Measurements from ENCODE around the gene NAV3.

NAV3 gene

DNA sequence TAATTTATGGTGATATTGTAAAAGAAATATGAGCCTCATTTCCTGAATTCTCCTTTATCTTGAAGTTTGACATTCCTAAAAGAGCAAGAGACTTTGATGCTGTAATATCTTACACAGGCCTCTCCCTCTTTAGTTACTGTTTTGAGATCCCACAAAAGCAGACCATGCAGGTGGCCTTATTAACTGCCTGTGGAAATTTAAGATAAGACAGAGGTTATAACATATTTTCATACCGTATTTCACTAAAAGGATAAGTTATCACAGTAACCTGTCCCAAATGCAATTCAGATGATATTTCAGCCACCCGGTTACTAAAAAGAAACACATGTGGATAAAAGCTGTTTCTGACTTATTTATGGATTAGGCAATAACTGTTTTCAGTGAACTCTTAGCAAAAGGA is 150.1 kb downstream of the NAV3 start:
- Histone ChIP-seq H4K8ac (ENCODE audit: low read depth, low read length) (no peak overlapping the region), H3K18ac (ENCODE audit: low read length) (no peak overlapping the region), H3K4me1 (ENCODE audit: control insufficient read depth in 2 of 2, insufficient read depth in 1 of 2, low read depth in 1 of 2, low read length in 2 of 2) (no peaks in the 10 kb centered on the region), H3K9me3 (replicated peaks in 1 of 2; ENCODE audit: control insufficient read depth in 2 of 2, insufficient read depth in 1 of 2, low read depth in 1 of 2, low read length in 2 of 2) (no peaks in the 10 kb centered on the region), H2BK120ac (ENCODE audit: low read depth, low read length) (no peak overlapping the region), H4K91ac (ENCODE audit: low read depth, low read length, poor library complexity) (no peak overlapping the region), H3K23ac (ENCODE audit: low read depth, low read length, poor library complexity) (no peak overlapping the region), H2BK5ac (ENCODE audit: low read length) (no peak overlapping the region), H3K4ac (ENCODE audit: low read length) (no peak overlapping the region), H3K27ac (replicated peaks; ENCODE audit: low read length) (no peak overlapping the region), H2BK15ac (ENCODE audit: low read length) (no peak overlapping the region), H3K14ac (ENCODE audit: low read length) (no peak overlapping the region), H2BK12ac (ENCODE audit: low read length) (no peak overlapping the region), H3K27me3 (ENCODE audit: control insufficient read depth in 3 of 3, insufficient read depth in 3 of 3, low read depth in 1 of 3, low read length in 3 of 3) (no peaks in the 10 kb centered on the region), H3K9ac (ENCODE audit: low read depth, low read length, poor library complexity) (no peak overlapping the region), H3K36me3 (replicated peaks in 1 of 2; ENCODE audit: control insufficient read depth in 2 of 2, insufficient read depth in 2 of 2, low read length in 2 of 2) (no peaks in the 10 kb centered on the region), H3K79me1 (ENCODE audit: low read depth, low read length) (no peaks in the 10 kb centered on the region), H3K4me3 (ENCODE audit: low read length in 2 of 2) (no peak overlapping the region), H2AK5ac (ENCODE audit: low read depth, low read length) (no peak overlapping the region), H2AFZ (ENCODE audit: low read length) (no peak overlapping the region), H3K4me2 (ENCODE audit: insufficient read depth, low read length, poor library complexity, severe bottlenecking) (no peak overlapping the region)
- no CpG with 5 or more reads among the region's 2 CpGs for WGBS, 2 donors (ENCODE audit: extremely low coverage in 2 of 2, insufficient read length in 2 of 2, insufficient replicate concordance in 1 of 2)
- no peak for DNase-seq (ENCODE audit: low spot score)

DNA sequence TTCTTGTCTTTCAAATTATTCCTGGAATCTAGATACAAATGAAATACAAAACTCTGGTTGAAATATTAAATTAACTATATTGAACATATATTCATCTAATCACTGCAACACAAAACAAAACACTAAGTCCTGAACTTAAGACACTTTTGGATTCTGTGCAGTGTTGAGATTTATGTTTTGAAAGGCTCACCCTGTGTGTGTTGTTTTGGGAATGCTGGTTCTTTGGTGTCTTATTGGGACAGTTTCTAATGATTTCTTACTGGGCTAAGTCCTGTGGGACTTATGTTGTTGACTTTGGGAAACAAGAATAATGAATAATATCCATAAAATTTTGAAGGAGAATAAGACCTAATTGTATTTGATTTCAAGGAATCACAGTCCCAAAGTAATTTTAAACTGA is 153.2 kb downstream of the NAV3 start:
- H2BK12ac ChIP-seq (ENCODE audit: low read length), result no peak overlapping the region
- DNase-seq (ENCODE audit: low spot score), result no peak
- H3K14ac ChIP-seq (ENCODE audit: low read length), result no peak overlapping the region
- no peak overlapping the region for H4K91ac ChIP-seq (ENCODE audit: low read depth, low read length, poor library complexity)
- H3K4me2 ChIP-seq (ENCODE audit: insufficient read depth, low read length, poor library complexity, severe bottlenecking), result no peak overlapping the region
- no peaks in the 10 kb centered on the region for H3K79me1 ChIP-seq (ENCODE audit: low read depth, low read length)
- H3K9ac ChIP-seq (ENCODE audit: low read depth, low read length, poor library complexity), result no peak overlapping the region
- no peak overlapping the region for H3K27ac ChIP-seq (replicated peaks; ENCODE audit: low read length)
- no peaks in the 10 kb centered on the region for H3K36me3 ChIP-seq (replicated peaks in 1 of 2; ENCODE audit: control insufficient read depth in 2 of 2, insufficient read depth in 2 of 2, low read length in 2 of 2)
- no peak overlapping the region for H2AFZ ChIP-seq (ENCODE audit: low read length)
- H4K8ac ChIP-seq (ENCODE audit: low read depth, low read length), result no peak overlapping the region
- no peak overlapping the region for H3K4ac ChIP-seq (ENCODE audit: low read length)
- no peak overlapping the region for H2AK5ac ChIP-seq (ENCODE audit: low read depth, low read length)
- no peak overlapping the region for H2BK15ac ChIP-seq (ENCODE audit: low read length)
- H3K23ac ChIP-seq (ENCODE audit: low read depth, low read length, poor library complexity), result no peak overlapping the region
- H3K18ac ChIP-seq (ENCODE audit: low read length), result no peak overlapping the region
- H3K4me1 ChIP-seq (ENCODE audit: control insufficient read depth in 2 of 2, insufficient read depth in 1 of 2, low read depth in 1 of 2, low read length in 2 of 2), result no peaks in the 10 kb centered on the region
- no peak overlapping the region for H3K4me3 ChIP-seq (ENCODE audit: low read length in 2 of 2)
- no peak overlapping the region for H2BK120ac ChIP-seq (ENCODE audit: low read depth, low read length)
- no peaks in the 10 kb centered on the region for H3K9me3 ChIP-seq (replicated peaks in 1 of 2; ENCODE audit: control insufficient read depth in 2 of 2, insufficient read depth in 1 of 2, low read depth in 1 of 2, low read length in 2 of 2)
- no peak overlapping the region for H2BK5ac ChIP-seq (ENCODE audit: low read length)
- H3K27me3 ChIP-seq (ENCODE audit: control insufficient read depth in 3 of 3, insufficient read depth in 3 of 3, low read depth in 1 of 3, low read length in 3 of 3), result no peaks in the 10 kb centered on the region

DNA sequence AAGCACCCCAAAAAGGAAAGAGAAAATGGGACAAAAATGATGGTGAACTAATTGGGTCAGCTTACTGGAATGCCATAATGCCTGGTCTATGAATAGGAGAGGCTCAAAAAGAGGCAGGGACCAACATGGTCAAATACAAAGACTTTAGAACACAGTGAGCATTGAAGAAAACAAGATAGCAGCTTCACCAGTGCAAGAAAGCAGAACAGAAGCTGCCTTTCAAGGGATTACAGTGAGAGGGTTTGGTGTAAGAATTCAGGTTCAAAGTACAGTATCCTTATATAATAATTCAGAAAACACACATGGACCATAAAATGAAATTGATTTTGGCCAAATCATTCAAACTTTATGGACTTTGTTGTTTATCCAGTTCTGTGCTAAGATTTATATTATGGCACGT is 162.1 kb downstream of the NAV3 start:
- no peak overlapping the region for H2BK15ac ChIP-seq (ENCODE audit: low read length)
- peaks cover 0 to 2% of the 10 kb centered on the region in 2 donors for H3K4me1 ChIP-seq (ENCODE audit: control insufficient read depth in 2 of 2, insufficient read depth in 1 of 2, low read depth in 1 of 2, low read length in 2 of 2)
- no peak overlapping the region for H3K23ac ChIP-seq (ENCODE audit: low read depth, low read length, poor library complexity)
- H3K79me1 ChIP-seq (ENCODE audit: low read depth, low read length), result no peaks in the 10 kb centered on the region
- no peak overlapping the region for H4K8ac ChIP-seq (ENCODE audit: low read depth, low read length)
- H3K4me3 ChIP-seq (ENCODE audit: low read length in 2 of 2), result no peak overlapping the region
- no peaks in the 10 kb centered on the region for H3K27me3 ChIP-seq (ENCODE audit: control insufficient read depth in 3 of 3, insufficient read depth in 3 of 3, low read depth in 1 of 3, low read length in 3 of 3)
- no peak overlapping the region for H3K4me2 ChIP-seq (ENCODE audit: insufficient read depth, low read length, poor library complexity, severe bottlenecking)
- no peak overlapping the region for H4K91ac ChIP-seq (ENCODE audit: low read depth, low read length, poor library complexity)
- no peak overlapping the region for H3K9ac ChIP-seq (ENCODE audit: low read depth, low read length, poor library complexity)
- no peak overlapping the region for H3K27ac ChIP-seq (replicated peaks; ENCODE audit: low read length)
- no peaks in the 10 kb centered on the region for H3K9me3 ChIP-seq (replicated peaks in 1 of 2; ENCODE audit: control insufficient read depth in 2 of 2, insufficient read depth in 1 of 2, low read depth in 1 of 2, low read length in 2 of 2)
- no peak overlapping the region for H2AK5ac ChIP-seq (ENCODE audit: low read depth, low read length)
- H2AFZ ChIP-seq (ENCODE audit: low read length), result peak overlapping the region; percentile 16
- no peak for DNase-seq (ENCODE audit: low spot score)
- no peak overlapping the region for H3K14ac ChIP-seq (ENCODE audit: low read length)
- H3K36me3 ChIP-seq (replicated peaks in 1 of 2; ENCODE audit: control insufficient read depth in 2 of 2, insufficient read depth in 2 of 2, low read length in 2 of 2), result no peaks in the 10 kb centered on the region
- no CpG with 5 or more reads among the region's 1 CpG for WGBS, 2 donors (ENCODE audit: extremely low coverage in 2 of 2, insufficient read length in 2 of 2, insufficient replicate concordance in 1 of 2)
- no peak overlapping the region for H2BK120ac ChIP-seq (ENCODE audit: low read depth, low read length)
- no peak overlapping the region for H2BK12ac ChIP-seq (ENCODE audit: low read length)
- H3K18ac ChIP-seq (ENCODE audit: low read length), result no peak overlapping the region
- no peak overlapping the region for H3K4ac ChIP-seq (ENCODE audit: low read length)
- no peak overlapping the region for H2BK5ac ChIP-seq (ENCODE audit: low read length)

DNA sequence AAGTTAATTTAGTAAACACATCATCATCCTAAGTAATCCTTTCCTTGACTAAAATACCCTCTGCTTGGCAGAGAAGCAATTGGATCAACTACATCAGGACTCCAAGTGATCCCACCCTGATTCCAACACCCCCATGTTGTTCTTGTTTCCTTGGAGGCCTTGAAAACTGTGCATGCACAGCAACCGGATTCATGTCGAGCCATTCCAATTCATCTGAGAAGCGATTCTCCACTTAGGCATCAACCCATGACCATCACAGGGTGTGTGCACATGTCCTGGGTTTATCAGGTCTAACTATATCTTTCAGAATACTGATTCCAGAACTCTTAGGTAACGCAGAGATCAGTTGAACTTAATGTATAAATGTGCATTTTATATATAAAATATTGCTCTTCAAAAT is 163.0 kb downstream of the NAV3 start:
- H2BK15ac ChIP-seq (ENCODE audit: low read length), result no peak overlapping the region
- no peak overlapping the region for H3K27ac ChIP-seq (replicated peaks; ENCODE audit: low read length)
- no peak overlapping the region for H2BK120ac ChIP-seq (ENCODE audit: low read depth, low read length)
- no peak overlapping the region for H3K14ac ChIP-seq (ENCODE audit: low read length)
- no peak overlapping the region for H3K18ac ChIP-seq (ENCODE audit: low read length)
- no peak overlapping the region for H2BK12ac ChIP-seq (ENCODE audit: low read length)
- H3K27me3 ChIP-seq (ENCODE audit: control insufficient read depth in 3 of 3, insufficient read depth in 3 of 3, low read depth in 1 of 3, low read length in 3 of 3), result no peaks in the 10 kb centered on the region
- H3K36me3 ChIP-seq (replicated peaks in 1 of 2; ENCODE audit: control insufficient read depth in 2 of 2, insufficient read depth in 2 of 2, low read length in 2 of 2), result no peaks in the 10 kb centered on the region
- H3K4me1 ChIP-seq (ENCODE audit: control insufficient read depth in 2 of 2, insufficient read depth in 1 of 2, low read depth in 1 of 2, low read length in 2 of 2), result peaks cover 0 to 2% of the 10 kb centered on the region in 2 donors
- H3K9ac ChIP-seq (ENCODE audit: low read depth, low read length, poor library complexity), result no peak overlapping the region
- no peak overlapping the region for H3K4ac ChIP-seq (ENCODE audit: low read length)
- no peak overlapping the region for H2AFZ ChIP-seq (ENCODE audit: low read length)
- H4K8ac ChIP-seq (ENCODE audit: low read depth, low read length), result no peak overlapping the region
- no peaks in the 10 kb centered on the region for H3K9me3 ChIP-seq (replicated peaks in 1 of 2; ENCODE audit: control insufficient read depth in 2 of 2, insufficient read depth in 1 of 2, low read depth in 1 of 2, low read length in 2 of 2)
- no CpG with 5 or more reads among the region's 4 CpGs for WGBS, 2 donors (ENCODE audit: extremely low coverage in 2 of 2, insufficient read length in 2 of 2, insufficient replicate concordance in 1 of 2)
- no peaks in the 10 kb centered on the region for H3K79me1 ChIP-seq (ENCODE audit: low read depth, low read length)
- H2BK5ac ChIP-seq (ENCODE audit: low read length), result no peak overlapping the region
- H2AK5ac ChIP-seq (ENCODE audit: low read depth, low read length), result no peak overlapping the region
- no peak overlapping the region for H3K4me2 ChIP-seq (ENCODE audit: insufficient read depth, low read length, poor library complexity, severe bottlenecking)
- no peak for DNase-seq (ENCODE audit: low spot score)
- H4K91ac ChIP-seq (ENCODE audit: low read depth, low read length, poor library complexity), result no peak overlapping the region
- no peak overlapping the region for H3K4me3 ChIP-seq (ENCODE audit: low read length in 2 of 2)
- H3K23ac ChIP-seq (ENCODE audit: low read depth, low read length, poor library complexity), result no peak overlapping the region

All from neuronal stem cell (in vitro differentiated cells).